Neuronal stem cell (in vitro differentiated cells): ENCODE data around the gene SUPT3H.
"Not testable (repeated sequence)": the region's sequence is repeated elsewhere in the genome, so short reads cannot be mapped to it uniquely, and the experiment has no call there.

Experiments used
- DNase-seq: peaks from one replicate; pipeline ENCODE4 v3.0.0-alpha.2; 2013; ENCODE audit warnings: low spot score
- H2AFZ ChIP-seq: one replicate; pipeline ENCODE4 v1.6.1; 2013; ENCODE audit warnings: mild to moderate bottlenecking, low read length, inconsistent platforms
- H2AK5ac ChIP-seq: 2 replicates; pipeline ENCODE4 v1.6.1; 2013; ENCODE audit warnings: low read depth, mild to moderate bottlenecking, inconsistent platforms, low read length, moderate library complexity, mixed read lengths
- H2BK120ac ChIP-seq: 2 replicates; pipeline ENCODE4 v1.6.1; 2013; ENCODE audit warnings: low read depth, mild to moderate bottlenecking, inconsistent platforms, low read length, moderate library complexity, mixed read lengths
- H2BK12ac ChIP-seq: one replicate; pipeline ENCODE4 v1.6.1; 2013; ENCODE audit warnings: low read length, inconsistent platforms
- H2BK15ac ChIP-seq: 2 replicates; pipeline ENCODE4 v1.6.1; 2013; ENCODE audit warnings: mild to moderate bottlenecking, low read length, inconsistent platforms, mixed read lengths
- H2BK5ac ChIP-seq: one replicate; pipeline ENCODE4 v1.6.1; 2013; ENCODE audit warnings: inconsistent platforms, mild to moderate bottlenecking, low read length, moderate library complexity
- H3K14ac ChIP-seq: one replicate; pipeline ENCODE4 v1.6.1; 2013; ENCODE audit warnings: low read length, inconsistent platforms
- H3K18ac ChIP-seq: 2 replicates; pipeline ENCODE4 v1.6.1; 2013; ENCODE audit warnings: low read length, inconsistent platforms
- H3K23ac ChIP-seq: 2 replicates; pipeline ENCODE4 v1.6.1; 2013; ENCODE audit warnings: low read depth, mild to moderate bottlenecking, mixed read lengths, low read length, inconsistent platforms; ENCODE audit not compliant: poor library complexity
- H3K27ac ChIP-seq: replicated peaks from 3 replicates; pipeline ENCODE4 v1.5.1; 2013; ENCODE audit warnings: low read length, inconsistent platforms
- H3K27me3 ChIP-seq, 3 experiments: 2 replicates each; pipeline ENCODE4 v1.6.1; 2013; ENCODE audit warnings: low read length in 3 of 3, mild to moderate bottlenecking in 2 of 3, inconsistent platforms in 1 of 3, low read depth in 1 of 3, mixed read lengths in 1 of 3, moderate library complexity in 1 of 3; ENCODE audit not compliant: control insufficient read depth in 3 of 3, insufficient read depth in 3 of 3
- H3K36me3 ChIP-seq, 2 donors: replicated peaks in 1 of 2; 2 replicates each; pipeline ENCODE4 v1.6.1; 2013; ENCODE audit warnings: low read length in 2 of 2; ENCODE audit not compliant: control insufficient read depth in 2 of 2, insufficient read depth in 2 of 2
- H3K4ac ChIP-seq: 2 replicates; pipeline ENCODE4 v1.6.1; 2013; ENCODE audit warnings: inconsistent platforms, mild to moderate bottlenecking, low read length, moderate library complexity
- H3K4me1 ChIP-seq, 2 donors: 1 replicate in 1 of 2; 2 replicates in 1 of 2; pipeline ENCODE4 v1.6.1; 2013; ENCODE audit warnings: low read length in 2 of 2, low read depth in 1 of 2; ENCODE audit not compliant: control insufficient read depth in 2 of 2, insufficient read depth in 1 of 2
- H3K4me2 ChIP-seq: one replicate; pipeline ENCODE4 v1.6.1; 2013; ENCODE audit warnings: mild to moderate bottlenecking, low read length, inconsistent platforms; ENCODE audit not compliant: insufficient read depth, poor library complexity, severe bottlenecking
- H3K4me3 ChIP-seq, 2 donors: 2 replicates each; pipeline ENCODE4 v1.5.1; 2013; ENCODE audit warnings: low read length in 2 of 2, mild to moderate bottlenecking in 2 of 2, inconsistent platforms in 1 of 2, moderate library complexity in 1 of 2
- H3K79me1 ChIP-seq: one replicate; pipeline ENCODE4 v1.6.1; 2013; ENCODE audit warnings: low read depth, mild to moderate bottlenecking, inconsistent platforms, low read length, moderate library complexity
- H3K9ac ChIP-seq: one replicate; pipeline ENCODE4 v1.6.1; 2013; ENCODE audit warnings: mild to moderate bottlenecking, low read depth, low read length, inconsistent platforms; ENCODE audit not compliant: poor library complexity
- H3K9me3 ChIP-seq, 2 donors: replicated peaks in 1 of 2; 2 replicates each; pipeline versions ENCODE3 to v1.6.1; 2013; ENCODE audit warnings: low read length in 2 of 2, mild to moderate bottlenecking in 2 of 2, inconsistent platforms in 1 of 2, low read depth in 1 of 2, mixed read lengths in 1 of 2, moderate library complexity in 1 of 2; ENCODE audit not compliant: control insufficient read depth in 2 of 2, insufficient read depth in 1 of 2
- H4K8ac ChIP-seq: one replicate; pipeline ENCODE4 v1.6.1; 2013; ENCODE audit warnings: low read depth, mild to moderate bottlenecking, inconsistent platforms, low read length, moderate library complexity
- H4K91ac ChIP-seq: one replicate; pipeline ENCODE4 v1.6.1; 2013; ENCODE audit warnings: low read length, low read depth, mild to moderate bottlenecking, inconsistent platforms; ENCODE audit not compliant: poor library complexity
- WGBS, 2 donors: extraction: QIAGEN DNeasy Blood & Tissue Kit; methylation state at CpG; one replicate each; pipeline ENCODE4 v1.1.7; 2013; ENCODE audit warnings: missing lambda C conversion rate in 2 of 2, mixed read lengths in 1 of 2; ENCODE audit not compliant: insufficient read length in 2 of 2, insufficient replicate concordance in 1 of 2; ENCODE audit errors: extremely low coverage in 2 of 2; 5-methylcytosine and 5-hydroxymethylcytosine counted together

SUPT3H gene

GRCh38 chr6:44879071-44879470, 498.7 kb downstream of the SUPT3H start:
- not testable (repeated sequence) for H3K4ac ChIP-seq, H3K23ac ChIP-seq, H3K4me3 ChIP-seq, H3K4me2 ChIP-seq, H4K91ac ChIP-seq, H3K79me1 ChIP-seq, H3K9ac ChIP-seq, H2BK15ac ChIP-seq, H2BK120ac ChIP-seq, DNase-seq, H3K4me1 ChIP-seq, H2AK5ac ChIP-seq, H4K8ac ChIP-seq, H3K14ac ChIP-seq, H3K27me3 ChIP-seq, H2BK5ac ChIP-seq, H3K9me3 ChIP-seq, H2BK12ac ChIP-seq, H3K36me3 ChIP-seq, H3K27ac ChIP-seq, H2AFZ ChIP-seq
- no CpG with 5 or more reads among the region's 3 CpGs for WGBS, 2 donors
- peak overlapping the region; percentile 57 for H3K18ac ChIP-seq

DNA sequence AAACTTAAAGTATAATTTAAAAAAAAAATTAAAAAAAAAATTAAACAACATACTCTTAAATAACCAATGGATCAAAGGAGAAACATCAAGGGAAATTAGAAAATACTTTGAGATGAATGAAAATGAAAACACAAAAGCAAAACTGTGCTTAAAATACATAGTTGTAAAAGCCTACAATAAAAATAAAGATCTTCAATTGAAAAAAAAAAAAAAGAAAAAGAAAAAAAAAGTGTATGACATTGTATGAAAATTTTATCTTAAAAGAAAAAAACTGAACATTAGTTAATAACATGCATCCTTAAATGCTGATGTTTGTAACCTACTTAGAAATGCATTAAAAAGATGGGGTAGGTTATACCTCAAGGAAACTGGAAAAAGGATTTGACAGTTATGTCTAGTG, 501.1 kb downstream of the SUPT3H start:
- not testable (repeated sequence) for H3K14ac ChIP-seq, H4K8ac ChIP-seq, H3K4ac ChIP-seq, H3K27ac ChIP-seq, H2BK120ac ChIP-seq, H3K27me3 ChIP-seq, H3K9me3 ChIP-seq, H2AFZ ChIP-seq, H4K91ac ChIP-seq, H3K36me3 ChIP-seq, H2BK15ac ChIP-seq, H3K79me1 ChIP-seq, H3K4me3 ChIP-seq, H3K4me1 ChIP-seq, H2BK5ac ChIP-seq, H3K23ac ChIP-seq, DNase-seq, H2AK5ac ChIP-seq, H3K9ac ChIP-seq, H2BK12ac ChIP-seq, H3K18ac ChIP-seq, H3K4me2 ChIP-seq

- no peak overlapping the region for H3K23ac ChIP-seq
- WGBS, 2 donors = no CpG with 5 or more reads among the region's 5 CpGs
- no peak overlapping the region for H3K18ac ChIP-seq
- no peaks in the 10 kb centered on the region for H3K27me3 ChIP-seq
- DNase-seq = no peak
- no peak overlapping the region for H2BK15ac ChIP-seq
- no peak overlapping the region for H2BK5ac ChIP-seq
- H2BK12ac ChIP-seq = no peak overlapping the region
- H3K14ac ChIP-seq = no peak overlapping the region
- H4K8ac ChIP-seq = no peak overlapping the region
- H3K4me2 ChIP-seq = no peak overlapping the region
- no peak overlapping the region for H4K91ac ChIP-seq
- no peak overlapping the region for H2AK5ac ChIP-seq
- no peak overlapping the region for H2BK120ac ChIP-seq
- no peak overlapping the region for H3K4me3 ChIP-seq
- no peak overlapping the region for H2AFZ ChIP-seq
- no peaks in the 10 kb centered on the region for H3K79me1 ChIP-seq
- no peaks in the 10 kb centered on the region for H3K36me3 ChIP-seq
- H3K27ac ChIP-seq = no peak overlapping the region
- H3K9me3 ChIP-seq = peaks cover 0 to 11% of the 10 kb centered on the region in 2 donors
- no peak overlapping the region for H3K9ac ChIP-seq
- H3K4me1 ChIP-seq = no peaks in the 10 kb centered on the region
- H3K4ac ChIP-seq = no peak overlapping the region
Measured at GRCh38 chr6:44869321-44869897, 508.3 kb downstream of the SUPT3H start.

- Histone ChIP-seq H2BK5ac (no peak overlapping the region), H3K9ac (no peak overlapping the region), H3K23ac (no peak overlapping the region), H3K4me3 (no peak overlapping the region), H2AK5ac (no peak overlapping the region), H4K8ac (no peak overlapping the region), H2BK12ac (no peak overlapping the region), H3K27ac (no peak overlapping the region), H4K91ac (no peak overlapping the region), H3K4me1 (no peaks in the 10 kb centered on the region), H2AFZ (no peak overlapping the region), H3K4me2 (no peak overlapping the region), H3K14ac (no peak overlapping the region), H2BK120ac (no peak overlapping the region), H3K79me1 (no peaks in the 10 kb centered on the region), H3K18ac (no peak overlapping the region), H3K4ac (no peak overlapping the region), H2BK15ac (no peak overlapping the region), H3K27me3 (no peaks in the 10 kb centered on the region), H3K9me3 (peaks cover 0 to 11% of the 10 kb centered on the region in 2 donors), H3K36me3 (no peaks in the 10 kb centered on the region)
- no peak for DNase-seq
Measured at GRCh38 chr6:44868910-44869309, 508.8 kb downstream of the SUPT3H start.
